GM23338 (cell line): Measurements from ENCODE around the gene CDC25B.

ENCODE experiments used
- JUNB ChIP-seq: IDR thresholded peaks from one replicate; pipeline ENCODE4 v1.6.1; 2016; ENCODE audit warnings: antibody characterized with exemption; ENCODE audit not compliant: unreplicated experiment
- TF ChIP-seq, protein P1 (sequence below), 2 experiments: fragments of 200-600 bp in 1 of 2; sonication (generic) in 1 of 2; conservative IDR thresholded peaks; 2 replicates each; pipeline versions ENCODE4 v1.5.1 to v1.6.1; 2016 to 2017; ENCODE audit warnings: antibody characterized with exemption in 2 of 2, low read depth in 2 of 2, mild to moderate bottlenecking in 2 of 2, moderate library complexity in 1 of 2

DNA sequence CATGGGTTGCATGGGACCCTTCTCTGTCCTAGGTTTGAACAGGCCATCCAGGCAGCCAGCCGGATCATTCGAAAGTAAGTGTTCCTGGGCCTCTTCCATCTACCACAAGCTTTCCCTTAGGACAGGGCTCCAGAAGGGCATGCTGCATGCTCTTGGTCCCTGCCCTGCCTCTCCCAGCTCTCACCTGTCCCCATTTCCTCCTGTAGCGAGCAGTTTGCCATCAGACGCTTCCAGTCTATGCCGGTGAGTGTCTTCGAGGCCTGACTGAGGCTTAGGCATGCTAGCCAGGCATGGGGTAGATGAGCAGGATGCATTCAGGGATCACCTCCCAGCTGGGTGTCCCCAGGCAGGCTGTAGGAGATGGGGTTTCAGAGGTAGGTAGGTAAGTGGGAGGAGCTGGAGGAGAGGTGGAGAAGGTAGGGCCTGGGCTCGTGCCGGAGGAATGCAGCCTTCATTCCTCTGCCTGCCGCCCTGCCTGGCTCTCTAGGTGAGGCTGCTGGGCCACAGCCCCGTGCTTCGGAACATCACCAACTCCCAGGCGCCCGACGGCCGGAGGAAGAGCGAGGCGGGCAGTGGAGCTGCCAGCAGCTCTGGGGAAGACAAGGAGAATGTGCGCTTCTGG, 4.3 kb downstream of the CDC25B start:
- no peak for TF ChIP-seq JUNB
- TF ChIP-seq, protein P1, sequence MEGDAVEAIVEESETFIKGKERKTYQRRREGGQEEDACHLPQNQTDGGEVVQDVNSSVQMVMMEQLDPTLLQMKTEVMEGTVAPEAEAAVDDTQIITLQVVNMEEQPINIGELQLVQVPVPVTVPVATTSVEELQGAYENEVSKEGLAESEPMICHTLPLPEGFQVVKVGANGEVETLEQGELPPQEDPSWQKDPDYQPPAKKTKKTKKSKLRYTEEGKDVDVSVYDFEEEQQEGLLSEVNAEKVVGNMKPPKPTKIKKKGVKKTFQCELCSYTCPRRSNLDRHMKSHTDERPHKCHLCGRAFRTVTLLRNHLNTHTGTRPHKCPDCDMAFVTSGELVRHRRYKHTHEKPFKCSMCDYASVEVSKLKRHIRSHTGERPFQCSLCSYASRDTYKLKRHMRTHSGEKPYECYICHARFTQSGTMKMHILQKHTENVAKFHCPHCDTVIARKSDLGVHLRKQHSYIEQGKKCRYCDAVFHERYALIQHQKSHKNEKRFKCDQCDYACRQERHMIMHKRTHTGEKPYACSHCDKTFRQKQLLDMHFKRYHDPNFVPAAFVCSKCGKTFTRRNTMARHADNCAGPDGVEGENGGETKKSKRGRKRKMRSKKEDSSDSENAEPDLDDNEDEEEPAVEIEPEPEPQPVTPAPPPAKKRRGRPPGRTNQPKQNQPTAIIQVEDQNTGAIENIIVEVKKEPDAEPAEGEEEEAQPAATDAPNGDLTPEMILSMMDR (conservative IDR thresholded peaks at IDR 0.05; ENCODE audit: low read depth in 2 of 2), result no peak
